ENCODE measurements around the gene OR1S2.
"Not testable (repeated sequence)": the region's sequence is repeated elsewhere in the genome, so short reads cannot be mapped to it uniquely, and the experiment has no call there.

The OR1S2 gene, protein sequence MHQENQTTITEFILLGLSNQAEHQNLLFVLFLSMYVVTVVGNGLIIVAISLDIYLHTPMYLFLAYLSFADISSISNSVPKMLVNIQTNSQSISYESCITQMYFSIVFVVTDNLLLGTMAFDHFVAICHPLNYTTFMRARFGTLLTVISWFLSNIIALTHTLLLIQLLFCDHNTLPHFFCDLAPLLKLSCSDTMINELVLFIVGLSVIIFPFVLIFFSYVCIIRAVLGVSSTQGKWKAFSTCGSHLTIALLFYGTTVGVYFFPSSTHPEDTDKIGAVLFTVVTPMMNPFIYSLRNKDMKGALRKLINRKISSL

DNA sequence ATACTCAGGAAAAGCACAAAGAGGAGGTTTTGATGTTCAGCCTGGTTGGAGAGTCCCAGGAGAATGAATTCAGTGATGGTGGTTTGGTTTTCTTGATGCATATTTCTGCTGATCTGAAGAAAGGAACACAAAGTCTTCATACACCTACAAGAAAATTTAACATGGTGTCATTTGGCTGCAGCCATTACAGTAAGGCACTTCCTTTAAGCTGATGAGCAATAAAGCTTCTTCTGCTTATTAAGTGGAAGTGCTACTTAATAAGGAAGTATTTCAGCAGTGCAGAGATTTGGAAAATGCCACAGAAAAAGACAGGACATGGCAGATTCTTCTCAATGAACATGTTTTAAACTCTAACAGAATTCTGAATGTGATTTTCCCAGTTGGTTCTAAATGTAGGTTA lies at the start of gene OR1S2:
Gene OR1S2 (minus strand): TSS at position 101 of the 400 bp plus-strand sequence. CDS start 0 bp downstream, at position 101.
- DNase-seq (ENCODE audit: extremely low read depth, insufficient read length) = no peak
- Histone ChIP-seq H3K27me3 (replicated peaks; ENCODE audit: control insufficient read depth, insufficient read depth, low read length) (no peaks in the 10 kb centered on the region), H3K4me3 (replicated peaks; ENCODE audit: low read depth, low read length) (no peak within 1 kb of the TSS), H3K36me3 (ENCODE audit: control insufficient read depth, insufficient read depth, low read length) (no peaks in the 10 kb centered on the region)
- TF ChIP-seq, protein P1, sequence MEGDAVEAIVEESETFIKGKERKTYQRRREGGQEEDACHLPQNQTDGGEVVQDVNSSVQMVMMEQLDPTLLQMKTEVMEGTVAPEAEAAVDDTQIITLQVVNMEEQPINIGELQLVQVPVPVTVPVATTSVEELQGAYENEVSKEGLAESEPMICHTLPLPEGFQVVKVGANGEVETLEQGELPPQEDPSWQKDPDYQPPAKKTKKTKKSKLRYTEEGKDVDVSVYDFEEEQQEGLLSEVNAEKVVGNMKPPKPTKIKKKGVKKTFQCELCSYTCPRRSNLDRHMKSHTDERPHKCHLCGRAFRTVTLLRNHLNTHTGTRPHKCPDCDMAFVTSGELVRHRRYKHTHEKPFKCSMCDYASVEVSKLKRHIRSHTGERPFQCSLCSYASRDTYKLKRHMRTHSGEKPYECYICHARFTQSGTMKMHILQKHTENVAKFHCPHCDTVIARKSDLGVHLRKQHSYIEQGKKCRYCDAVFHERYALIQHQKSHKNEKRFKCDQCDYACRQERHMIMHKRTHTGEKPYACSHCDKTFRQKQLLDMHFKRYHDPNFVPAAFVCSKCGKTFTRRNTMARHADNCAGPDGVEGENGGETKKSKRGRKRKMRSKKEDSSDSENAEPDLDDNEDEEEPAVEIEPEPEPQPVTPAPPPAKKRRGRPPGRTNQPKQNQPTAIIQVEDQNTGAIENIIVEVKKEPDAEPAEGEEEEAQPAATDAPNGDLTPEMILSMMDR (IDR thresholded peaks at IDR 0.05; ENCODE audit: insufficient read depth, low read length, poor library complexity, severe bottlenecking) = no peak

DNA sequence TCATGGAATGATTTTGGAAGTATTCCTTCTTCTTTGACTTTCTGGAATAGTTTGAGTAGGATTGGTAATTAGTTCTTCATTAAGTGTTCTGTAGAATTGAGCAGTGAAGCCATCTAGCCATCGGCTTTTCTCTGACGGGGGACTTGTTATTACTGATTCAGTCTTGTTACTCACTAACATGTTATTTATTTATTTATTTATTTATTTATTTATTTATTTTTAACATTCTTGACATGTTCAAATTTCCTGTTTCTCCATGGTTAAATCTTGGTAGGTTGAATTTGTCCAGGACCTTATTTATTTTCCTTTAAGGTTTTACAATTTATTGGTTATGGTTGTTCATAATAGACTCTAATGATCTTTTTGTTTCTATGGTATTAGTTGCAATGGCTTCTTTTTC lies 40.0 kb upstream of the OR1S2 start:
- Histone ChIP-seq H3K4me3 (replicated peaks; ENCODE audit: low read depth, low read length) (no peak overlapping the region), H3K27me3 (replicated peaks; ENCODE audit: control insufficient read depth, insufficient read depth, low read length) (no peaks in the 10 kb centered on the region), H3K36me3 (ENCODE audit: control insufficient read depth, insufficient read depth, low read length) (no peaks in the 10 kb centered on the region)
- TF ChIP-seq, protein P1 (IDR thresholded peaks at IDR 0.05; ENCODE audit: insufficient read depth, low read length, poor library complexity, severe bottlenecking) = no peak
- no peak for DNase-seq (ENCODE audit: extremely low read depth, insufficient read length)

DNA sequence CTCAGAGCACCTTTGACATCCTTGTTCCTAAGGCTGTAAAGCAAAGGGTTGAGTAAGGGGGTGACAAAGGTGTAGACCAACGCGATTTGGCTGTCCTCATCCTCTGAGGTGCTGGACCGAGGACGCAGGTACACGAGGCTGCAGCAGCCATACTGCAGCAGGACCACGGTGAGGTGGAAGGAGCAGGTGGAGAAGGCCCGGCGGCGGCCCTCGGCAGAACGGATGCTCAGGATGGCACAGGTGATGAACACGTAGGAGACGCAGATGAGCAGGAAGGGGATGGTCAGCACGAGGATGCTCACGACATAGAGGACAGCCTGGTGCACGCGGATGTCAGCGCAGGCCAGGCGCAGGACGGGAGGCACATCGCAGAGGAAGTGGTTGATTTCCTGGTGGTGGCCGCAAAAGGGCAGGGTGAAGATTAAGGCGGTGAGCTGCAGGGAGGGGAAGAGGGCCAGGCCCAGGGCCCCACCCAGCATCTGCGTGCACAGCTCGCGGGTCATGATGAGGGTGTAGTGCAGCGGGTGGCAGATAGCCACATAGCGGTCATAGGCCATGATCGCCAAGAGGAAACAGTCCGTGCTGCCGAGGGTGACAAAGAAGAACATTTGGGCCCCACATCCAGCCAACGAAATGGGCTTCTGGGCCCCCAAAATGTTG lies 24.1 kb upstream of the OR1S2 start:
- DNase-seq (ENCODE audit: extremely low read depth, insufficient read length) = no peak
- Histone ChIP-seq H3K4me3 (replicated peaks; ENCODE audit: low read depth, low read length) (no peak overlapping the region), H3K36me3 (ENCODE audit: control insufficient read depth, insufficient read depth, low read length) (no peaks in the 10 kb centered on the region), H3K27me3 (replicated peaks; ENCODE audit: control insufficient read depth, insufficient read depth, low read length) (no peaks in the 10 kb centered on the region)
- TF ChIP-seq, protein P1 (IDR thresholded peaks at IDR 0.05; ENCODE audit: insufficient read depth, low read length, poor library complexity, severe bottlenecking) = no peak

DNA sequence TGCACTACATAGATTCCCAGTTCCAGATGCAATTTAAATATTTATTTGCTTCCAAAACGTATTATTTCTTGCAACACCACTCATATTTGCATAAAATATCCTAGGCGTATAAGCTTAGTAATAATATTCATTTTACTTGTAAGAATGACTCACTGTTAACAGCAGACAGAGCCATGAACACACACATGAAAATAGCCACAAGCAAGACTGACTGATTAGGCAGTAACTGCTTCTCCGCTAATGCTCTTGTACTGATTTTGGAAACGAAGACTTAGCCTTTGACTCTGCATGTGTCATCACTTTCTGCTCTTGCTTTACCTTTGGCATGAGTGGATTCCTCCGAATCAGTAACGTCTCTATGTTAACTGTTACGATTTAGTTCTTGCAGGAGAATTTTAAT lies 18.8 kb upstream of the OR1S2 start:
- no peak overlapping the region for H3K4me3 ChIP-seq (replicated peaks; ENCODE audit: low read depth, low read length)
- no peaks in the 10 kb centered on the region for H3K36me3 ChIP-seq (ENCODE audit: control insufficient read depth, insufficient read depth, low read length)
- no peaks in the 10 kb centered on the region for H3K27me3 ChIP-seq (replicated peaks; ENCODE audit: control insufficient read depth, insufficient read depth, low read length)
- DNase-seq (ENCODE audit: extremely low read depth, insufficient read length) = no peak
- TF ChIP-seq, protein P1 (IDR thresholded peaks at IDR 0.05; ENCODE audit: insufficient read depth, low read length, poor library complexity, severe bottlenecking) = no peak

DNA sequence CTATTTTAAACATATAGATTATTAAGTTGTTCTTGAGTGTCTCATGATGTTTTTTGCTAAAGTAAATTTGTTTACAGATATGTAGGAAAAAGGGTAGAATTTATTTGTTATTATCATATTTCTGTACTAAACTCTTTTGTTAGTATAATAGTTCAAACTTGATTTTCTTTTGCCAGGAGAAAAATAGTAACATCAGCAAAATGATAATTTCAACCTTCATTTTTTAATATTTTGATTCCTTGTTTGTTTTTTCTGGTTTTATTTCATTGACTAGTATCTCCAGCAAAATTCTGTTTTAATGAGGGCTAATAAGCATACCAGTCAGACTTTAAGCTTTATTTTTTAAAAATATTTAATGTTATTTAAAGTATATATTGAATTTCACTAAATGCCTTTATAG lies 12.5 kb upstream of the OR1S2 start:
- H3K4me3 ChIP-seq (replicated peaks; ENCODE audit: low read depth, low read length) = no peak overlapping the region
- no peak for DNase-seq (ENCODE audit: extremely low read depth, insufficient read length)
- H3K36me3 ChIP-seq (ENCODE audit: control insufficient read depth, insufficient read depth, low read length) = no peaks in the 10 kb centered on the region
- TF ChIP-seq, protein P1 (IDR thresholded peaks at IDR 0.05; ENCODE audit: insufficient read depth, low read length, poor library complexity, severe bottlenecking) = no peak
- H3K27me3 ChIP-seq (replicated peaks; ENCODE audit: control insufficient read depth, insufficient read depth, low read length) = no peaks in the 10 kb centered on the region

DNA sequence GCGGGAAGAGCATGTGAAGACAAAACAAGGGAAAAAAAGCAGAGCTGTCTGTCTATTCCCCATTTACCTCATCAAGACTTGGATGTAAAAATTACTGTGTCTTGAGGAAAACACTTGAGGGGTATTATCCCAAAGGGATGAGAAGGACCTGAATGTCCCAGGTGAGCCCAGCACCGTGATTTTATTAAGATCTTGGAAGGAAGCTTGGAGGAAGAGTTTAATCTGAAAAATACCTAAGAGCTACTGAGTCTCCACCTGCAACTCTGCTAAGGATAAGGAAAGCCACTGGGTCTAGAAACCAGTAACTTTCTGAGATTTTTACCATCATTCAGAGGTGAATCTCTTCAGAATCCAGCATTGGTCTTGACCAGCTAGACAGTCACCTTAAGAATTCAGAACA lies 8.5 kb upstream of the OR1S2 start, which contains the start of gene OR1S1:
Gene OR1S1 (plus strand): TSS at position 301 of the 400 bp plus-strand sequence.
- not testable (repeated sequence) for DNase-seq (ENCODE audit: extremely low read depth, insufficient read length)

More for the DNA sequence above, 8.5 kb upstream of the OR1S2 start, which contains the start of gene OR1S1:
- not testable (repeated sequence) for H3K36me3 ChIP-seq (ENCODE audit: control insufficient read depth, insufficient read depth, low read length); H3K27me3 ChIP-seq (replicated peaks; ENCODE audit: control insufficient read depth, insufficient read depth, low read length); H3K4me3 ChIP-seq (replicated peaks; ENCODE audit: low read depth, low read length)

Data from GM06990 (cell line).